ENCODE results near the gene FOXD4L3.
"Not testable (repeated sequence)": the region's sequence is repeated elsewhere in the genome, so short reads cannot be mapped to it uniquely, and the experiment has no call there.

The FOXD4L3 gene

GRCh38 chr9:68302567-68302966 is at the start of gene FOXD4L3:
FOXD4L3 (plus strand) TSS chr9:68302867; CDS start chr9:68302952, 85 bp downstream.
- DNase-seq (ENCODE audit: low spot score): not testable (repeated sequence)

DNA sequence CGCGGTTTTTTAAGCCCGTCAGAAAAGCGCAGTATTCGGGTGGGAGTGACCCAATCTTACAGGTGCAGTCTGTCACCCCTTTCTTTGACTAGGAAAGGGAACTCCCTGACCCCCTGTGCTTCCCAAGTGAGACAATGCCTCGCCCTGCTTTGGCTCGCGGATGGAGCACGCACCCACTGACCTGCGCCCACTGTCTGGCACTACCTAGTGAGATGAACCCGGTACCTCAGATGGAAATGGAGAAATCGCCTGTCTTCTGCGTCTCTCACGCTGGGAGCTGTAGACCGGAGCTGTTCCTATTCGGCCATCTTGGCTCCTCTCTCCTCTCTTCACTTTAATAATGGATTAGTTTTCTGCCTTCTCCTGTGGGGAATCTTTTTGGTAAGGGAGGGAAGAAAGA is 21.6 kb upstream of the FOXD4L3 start:
- not testable (repeated sequence) for DNase-seq (ENCODE audit: low spot score)

DNA sequence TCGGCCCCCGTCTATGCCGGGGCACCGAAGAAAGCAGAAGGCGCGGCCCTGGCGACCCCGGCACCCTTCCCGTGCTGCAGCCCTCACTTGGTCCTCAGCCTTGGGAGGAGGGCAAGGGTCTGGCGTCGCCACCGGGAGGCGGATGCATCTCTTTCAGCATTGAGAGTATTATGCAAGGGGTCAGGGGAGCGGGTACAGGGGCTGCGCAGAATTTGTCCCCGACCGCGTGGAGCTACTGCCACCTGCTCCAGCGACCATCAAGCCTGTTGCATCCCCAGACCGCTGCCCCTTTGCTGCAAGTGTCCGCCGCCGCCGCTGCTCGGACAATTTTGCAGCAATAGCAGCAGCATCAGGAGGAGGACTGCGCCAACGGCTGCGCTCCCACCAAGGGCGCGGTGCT is 1.1 kb downstream of the FOXD4L3 start:
- DNase-seq (ENCODE audit: low spot score): not testable (repeated sequence)

DNA sequence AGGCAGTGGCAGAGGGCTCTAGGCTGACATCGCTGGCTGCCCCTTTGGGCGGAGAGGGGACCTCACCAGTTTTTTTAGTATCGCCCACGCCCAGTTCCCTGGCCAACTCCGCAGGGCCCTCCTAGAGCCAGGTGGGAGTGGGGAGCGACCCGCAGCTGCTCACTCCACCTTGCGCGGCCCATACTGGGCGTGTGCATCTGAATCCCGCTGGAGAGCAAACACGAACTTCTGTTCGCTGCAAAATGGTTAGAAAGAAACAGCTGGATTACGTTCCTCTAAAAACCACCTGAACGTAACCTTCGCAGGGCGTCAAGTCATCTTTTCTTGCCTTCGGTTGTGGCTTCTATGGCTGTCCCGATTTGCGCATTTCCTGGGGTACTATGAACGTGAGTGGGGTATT is 1.5 kb downstream of the FOXD4L3 start:
- not testable (repeated sequence) for DNase-seq (ENCODE audit: low spot score)

DNA sequence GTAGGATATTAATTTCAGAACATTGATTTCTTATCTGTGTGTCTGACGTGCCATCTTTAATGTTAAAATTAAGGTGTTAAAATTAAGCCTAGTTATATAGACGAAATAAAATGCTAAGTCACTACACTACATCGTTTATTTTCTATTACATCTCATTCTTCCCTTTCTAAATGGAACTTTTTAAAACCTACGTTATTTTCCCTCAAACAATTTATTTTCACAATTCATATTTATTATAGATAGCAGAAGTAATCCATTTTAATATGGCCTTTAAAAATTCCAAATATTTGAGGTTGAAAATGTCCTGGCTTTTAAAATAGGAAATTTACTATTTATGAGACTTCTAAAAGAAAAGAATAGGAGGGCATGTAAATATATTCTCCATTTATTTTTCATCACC is 2.1 kb downstream of the FOXD4L3 start:
- not testable (repeated sequence) for DNase-seq (ENCODE audit: low spot score)

GRCh38 chr9:68305680-68306285 is 3.1 kb downstream of the FOXD4L3 start:
- DNase-seq (ENCODE audit: low spot score): not testable (repeated sequence)

DNA sequence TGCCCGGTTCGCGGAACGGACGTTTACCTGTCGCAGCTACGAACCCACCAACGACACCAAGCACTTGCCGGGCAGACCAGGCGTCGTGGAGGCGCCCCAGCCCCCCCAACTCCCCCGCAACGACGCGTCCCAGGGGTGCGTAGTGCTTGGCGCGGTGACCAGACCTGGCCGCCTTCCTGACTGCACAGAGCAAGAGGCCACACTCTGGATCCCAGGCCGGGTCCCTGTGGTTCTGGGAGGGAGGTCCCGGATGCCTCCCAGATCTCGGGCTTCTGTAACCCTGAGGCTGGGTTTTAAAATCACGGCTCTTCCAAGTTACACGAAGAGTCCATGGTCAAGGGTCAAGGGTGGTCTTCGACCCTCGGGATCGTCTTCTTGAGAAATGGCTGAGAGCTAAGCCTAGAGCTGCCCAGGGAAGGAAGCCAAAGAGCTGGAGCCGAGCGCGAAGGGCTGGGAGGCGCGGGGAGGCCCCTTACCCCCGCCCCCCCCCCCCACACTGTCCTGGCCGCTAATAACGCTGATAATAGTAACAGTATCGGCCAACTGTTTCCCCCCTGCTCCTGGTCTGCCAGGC is 3.8 kb downstream of the FOXD4L3 start:
- DNase-seq (ENCODE audit: low spot score): not testable (repeated sequence)

GRCh38 chr9:68307127-68307526 is 4.5 kb downstream of the FOXD4L3 start:
- DNase-seq (ENCODE audit: low spot score): not testable (repeated sequence)

GRCh38 chr9:68307654-68308053 is 5.0 kb downstream of the FOXD4L3 start:
- DNase-seq (ENCODE audit: low spot score): not testable (repeated sequence)

- DNase-seq (ENCODE audit: low spot score): not testable (repeated sequence)
Measured at GRCh38 chr9:68311208-68311607, 8.5 kb downstream of the FOXD4L3 start.

DNA sequence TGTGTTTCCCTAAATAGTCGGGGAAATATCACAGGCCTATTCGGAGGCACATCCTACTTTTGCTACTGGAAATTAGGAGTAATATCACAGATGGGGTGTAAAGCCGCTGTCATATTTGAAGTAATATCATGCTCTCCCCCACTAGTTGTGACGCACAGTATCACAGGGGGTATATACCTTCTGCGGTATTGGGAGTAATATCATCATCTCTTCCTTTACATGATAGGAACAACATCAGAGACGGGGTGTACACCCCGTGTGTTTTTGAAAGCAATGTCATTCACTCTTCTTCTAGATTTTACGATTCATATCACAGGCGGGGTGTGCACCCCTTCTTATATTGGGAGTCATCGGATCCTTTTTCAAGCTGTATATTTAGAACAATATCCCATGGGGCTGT is 15.5 kb downstream of the FOXD4L3 start:
- DNase-seq (ENCODE audit: low spot score): not testable (repeated sequence)

DNA sequence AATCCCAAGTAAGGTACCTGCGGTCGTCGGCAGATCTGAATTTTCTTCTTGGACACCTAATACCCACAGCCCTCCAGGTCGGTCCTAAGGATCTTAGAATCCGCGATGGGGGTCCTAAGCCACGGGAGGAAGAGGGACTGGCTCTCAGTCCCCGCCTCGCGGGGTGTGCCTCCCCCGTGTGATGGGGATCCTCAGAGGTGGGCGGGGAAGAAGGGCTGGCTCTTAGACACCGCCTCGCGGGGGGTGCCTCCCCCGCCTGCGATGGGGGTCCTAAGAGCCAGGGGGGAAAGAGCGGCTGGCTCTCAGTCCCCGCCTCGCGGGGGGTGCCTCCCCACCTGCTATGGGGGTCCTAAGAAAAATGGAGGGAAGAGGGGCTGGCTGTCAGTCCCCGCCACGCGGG is 21.1 kb downstream of the FOXD4L3 start:
- not testable (repeated sequence) for DNase-seq (ENCODE audit: low spot score)

- not testable (repeated sequence) for DNase-seq (ENCODE audit: low spot score)
Measured at GRCh38 chr9:68324518-68324917, 21.9 kb downstream of the FOXD4L3 start.

GRCh38 chr9:68329106-68329505 is 26.4 kb downstream of the FOXD4L3 start:
- not testable (repeated sequence) for DNase-seq (ENCODE audit: low spot score)

- DNase-seq (ENCODE audit: low spot score): not testable (repeated sequence)
Measured at GRCh38 chr9:68330531-68331173, 28.0 kb downstream of the FOXD4L3 start.

- not testable (repeated sequence) for DNase-seq (ENCODE audit: low spot score)
Measured at GRCh38 chr9:68332122-68332521, 29.5 kb downstream of the FOXD4L3 start.

GRCh38 chr9:68335935-68336334 is 33.3 kb downstream of the FOXD4L3 start:
- not testable (repeated sequence) for DNase-seq (ENCODE audit: low spot score)

DNA sequence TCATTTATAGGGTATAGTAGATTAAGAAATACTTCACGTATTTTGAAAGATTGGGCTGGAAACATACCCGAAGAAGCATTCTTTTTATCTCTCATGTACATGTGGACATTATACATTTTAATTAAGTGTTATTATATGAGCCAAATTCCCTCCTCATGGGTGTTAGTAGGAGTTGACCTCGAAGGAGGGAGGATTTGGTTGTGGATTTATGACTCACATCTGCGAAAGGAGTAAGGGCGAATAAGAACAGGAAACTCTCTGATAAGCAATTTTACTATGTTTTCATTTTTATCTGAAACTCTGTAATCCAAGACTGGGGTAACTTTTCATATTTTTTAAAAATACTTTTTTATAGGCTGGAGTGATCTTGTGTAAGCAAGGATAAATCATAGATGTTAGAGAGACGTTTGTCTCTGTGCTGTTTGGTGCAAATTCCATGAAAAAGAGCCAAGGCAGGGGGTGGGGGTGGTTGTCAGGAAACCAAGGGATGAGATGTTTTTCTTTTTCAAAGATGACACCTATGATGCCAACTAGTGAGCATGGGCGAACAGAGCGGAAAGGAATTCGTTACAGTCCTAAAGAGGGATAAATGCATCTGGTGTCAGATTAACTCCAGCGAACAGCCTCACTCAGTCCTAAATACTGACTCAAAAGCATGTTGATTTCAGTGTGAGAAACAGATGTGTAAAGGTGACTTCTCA is 34.1 kb downstream of the FOXD4L3 start:
- DNase-seq (ENCODE audit: low spot score): not testable (repeated sequence)

DNA sequence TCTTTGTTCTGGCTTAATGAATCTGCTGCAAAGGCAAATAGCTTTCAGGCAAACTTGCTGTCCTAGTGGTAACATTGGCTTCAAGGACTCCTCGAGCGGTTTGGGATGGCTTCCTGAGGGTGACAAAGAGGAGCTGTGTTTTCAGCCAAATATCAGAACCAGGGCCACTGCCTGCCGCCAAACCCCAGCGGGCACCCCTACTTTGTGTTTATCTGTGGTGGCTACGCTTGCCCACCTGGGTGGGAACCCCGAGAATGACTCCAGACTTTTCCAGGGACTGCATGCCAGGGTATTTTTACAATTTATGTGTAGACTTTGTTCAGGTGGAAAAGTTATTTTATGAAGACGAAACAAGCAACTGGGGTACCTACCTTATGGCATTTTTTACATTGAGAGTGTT is 35.3 kb downstream of the FOXD4L3 start:
- DNase-seq (ENCODE audit: low spot score): not testable (repeated sequence)

DNA sequence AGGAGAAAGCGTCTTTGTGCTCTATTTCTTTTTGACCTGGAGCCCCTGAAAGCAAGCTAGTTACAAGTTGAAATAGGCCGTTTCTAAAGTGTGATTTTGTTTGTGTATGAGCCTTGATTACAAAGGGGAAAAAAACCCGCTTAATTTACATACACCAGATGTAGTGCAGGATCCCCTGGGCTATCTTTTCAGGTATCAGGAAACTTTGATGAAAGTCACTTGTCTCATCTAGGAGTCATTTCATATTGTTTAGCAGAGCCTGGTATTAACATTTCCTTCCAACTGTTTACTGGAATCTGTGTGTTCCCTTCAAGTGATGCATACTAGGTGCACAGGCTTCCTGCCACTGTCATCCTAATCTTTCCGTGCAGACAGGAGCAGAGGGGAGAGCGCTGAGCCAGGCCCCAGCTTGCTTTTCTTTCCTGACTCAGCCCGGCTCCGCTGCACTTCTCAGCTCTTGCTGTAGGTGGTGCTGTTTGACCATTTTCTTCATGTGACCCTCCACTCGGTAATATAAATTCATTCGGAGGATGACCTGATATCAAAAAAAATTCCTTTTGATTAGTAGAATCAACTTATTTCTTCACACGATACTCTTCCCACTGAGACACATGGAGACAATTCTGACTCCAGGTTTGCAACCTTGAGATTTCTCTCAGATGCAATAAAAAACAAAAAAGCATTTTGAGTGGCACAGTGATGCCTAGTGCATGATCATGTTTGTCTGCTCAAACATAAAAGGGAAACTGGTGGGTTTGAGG is 39.8 kb downstream of the FOXD4L3 start:
- not testable (repeated sequence) for DNase-seq (ENCODE audit: low spot score)

DNA sequence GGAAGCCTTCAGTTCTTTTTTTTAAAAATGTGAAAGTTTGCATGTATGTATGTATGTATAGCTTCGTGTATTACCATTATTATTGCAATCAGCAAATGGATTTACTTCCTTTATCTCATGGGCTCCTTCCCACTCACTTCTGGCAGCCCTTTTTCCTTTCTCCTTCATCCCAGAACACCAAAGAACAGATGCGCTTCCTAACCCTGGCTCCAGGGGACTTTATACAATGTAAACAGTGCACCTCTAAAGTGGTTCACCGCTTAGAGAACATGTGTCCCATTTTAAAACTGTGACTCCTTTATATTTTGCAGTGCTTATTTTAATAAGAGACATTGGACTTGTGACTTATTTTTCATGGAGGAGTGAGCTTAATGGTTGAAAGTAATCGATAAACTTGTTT is 40.6 kb downstream of the FOXD4L3 start:
- not testable (repeated sequence) for DNase-seq (ENCODE audit: low spot score)

DNA sequence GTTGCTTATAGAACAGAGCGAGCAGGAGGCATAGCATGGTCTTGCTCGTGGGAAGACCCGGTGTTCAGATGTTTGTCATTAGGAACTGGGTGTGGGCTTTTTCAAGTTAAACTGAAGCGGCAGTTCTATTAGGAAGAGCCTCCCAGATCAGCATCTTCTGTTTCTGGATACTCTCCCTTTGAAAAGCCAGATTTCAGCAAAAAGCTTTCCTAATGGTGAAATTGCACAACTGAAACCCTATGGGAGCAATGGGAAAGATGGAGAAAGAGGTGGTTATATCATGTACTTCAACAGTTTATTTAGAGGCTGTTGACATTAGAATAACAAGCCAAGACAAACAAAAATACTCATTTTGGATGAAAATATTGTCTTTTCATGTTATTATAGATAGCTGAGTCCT is 41.3 kb downstream of the FOXD4L3 start:
- not testable (repeated sequence) for DNase-seq (ENCODE audit: low spot score)

All from globus pallidus (tissue), 1 donor.